Right lobe of liver (tissue), 4 donors: ENCODE data around the gene PKIB.

ENCODE experiments used
- POLR2A ChIP-seq: fragments of 450-650 bp; IDR thresholded peaks from one replicate; pipeline ENCODE4 v1.6.1; 2017; ENCODE audit warnings: antibody characterized with exemption, mild to moderate bottlenecking
- TF ChIP-seq, protein P1 (sequence below), 4 donors: fragments of 200-600 bp in 3 of 4; fragments of 450-650 bp in 1 of 4; IDR thresholded peaks; one replicate each; pipeline versions ENCODE4 v1.5.1 to v1.8.0; 2016 to 2022; ENCODE audit warnings: antibody characterized with exemption in 4 of 4, mild to moderate bottlenecking in 2 of 4
- donor health status: DM: no; HTN: no; CAD: no.
- donor health status: DM: no; HTN: no; CAD: no.
- donor health status: DM: no; HTN: yes; CAD: no.

DNA sequence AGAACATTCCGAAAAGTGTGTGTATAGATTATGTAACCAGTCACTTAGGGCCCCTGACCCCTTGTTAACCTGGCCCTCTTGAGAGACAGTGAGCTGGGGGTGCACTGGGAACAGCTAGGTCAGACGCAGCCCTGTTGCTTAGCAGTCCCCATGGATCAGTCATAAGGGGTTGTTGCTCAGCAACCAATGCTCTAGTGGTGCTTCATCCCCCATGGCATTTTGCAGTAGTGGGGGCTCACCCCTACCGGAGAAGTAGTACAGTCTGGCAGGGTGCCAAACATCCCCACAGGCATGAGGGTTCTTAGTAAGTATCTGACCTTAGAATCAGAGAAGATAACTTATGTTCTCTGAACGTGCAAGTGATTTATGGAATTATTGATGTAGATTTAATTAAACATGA lies 12.3 kb downstream of the PKIB start:
- TF ChIP-seq POLR2A = no peak
- TF ChIP-seq, protein P1, sequence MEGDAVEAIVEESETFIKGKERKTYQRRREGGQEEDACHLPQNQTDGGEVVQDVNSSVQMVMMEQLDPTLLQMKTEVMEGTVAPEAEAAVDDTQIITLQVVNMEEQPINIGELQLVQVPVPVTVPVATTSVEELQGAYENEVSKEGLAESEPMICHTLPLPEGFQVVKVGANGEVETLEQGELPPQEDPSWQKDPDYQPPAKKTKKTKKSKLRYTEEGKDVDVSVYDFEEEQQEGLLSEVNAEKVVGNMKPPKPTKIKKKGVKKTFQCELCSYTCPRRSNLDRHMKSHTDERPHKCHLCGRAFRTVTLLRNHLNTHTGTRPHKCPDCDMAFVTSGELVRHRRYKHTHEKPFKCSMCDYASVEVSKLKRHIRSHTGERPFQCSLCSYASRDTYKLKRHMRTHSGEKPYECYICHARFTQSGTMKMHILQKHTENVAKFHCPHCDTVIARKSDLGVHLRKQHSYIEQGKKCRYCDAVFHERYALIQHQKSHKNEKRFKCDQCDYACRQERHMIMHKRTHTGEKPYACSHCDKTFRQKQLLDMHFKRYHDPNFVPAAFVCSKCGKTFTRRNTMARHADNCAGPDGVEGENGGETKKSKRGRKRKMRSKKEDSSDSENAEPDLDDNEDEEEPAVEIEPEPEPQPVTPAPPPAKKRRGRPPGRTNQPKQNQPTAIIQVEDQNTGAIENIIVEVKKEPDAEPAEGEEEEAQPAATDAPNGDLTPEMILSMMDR (IDR thresholded peaks at IDR 0.05) = no peak
